OCI-LY1 (cell line): Measurements from ENCODE around the gene MYO1D.

ENCODE experiments used
- CTCF ChIP-seq: fragments of 200-600 bp; sonication (generic), shearing (Covaris generic); IDR thresholded peaks from 2 replicates; pipeline ENCODE4 v1.5.1; 2017; ENCODE audit warnings: mild to moderate bottlenecking, antibody characterized with exemption, low read length, moderate library complexity, mixed read lengths
- EZH2 ChIP-seq: fragments of 200-600 bp; sonication (generic), shearing (Covaris generic); IDR thresholded peaks from 2 replicates; pipeline ENCODE4 v1.8.0; 2017; ENCODE audit warnings: borderline replicate concordance, mixed run types, mild to moderate bottlenecking, antibody characterized with exemption, low read length, moderate library complexity, mixed read lengths

DNA sequence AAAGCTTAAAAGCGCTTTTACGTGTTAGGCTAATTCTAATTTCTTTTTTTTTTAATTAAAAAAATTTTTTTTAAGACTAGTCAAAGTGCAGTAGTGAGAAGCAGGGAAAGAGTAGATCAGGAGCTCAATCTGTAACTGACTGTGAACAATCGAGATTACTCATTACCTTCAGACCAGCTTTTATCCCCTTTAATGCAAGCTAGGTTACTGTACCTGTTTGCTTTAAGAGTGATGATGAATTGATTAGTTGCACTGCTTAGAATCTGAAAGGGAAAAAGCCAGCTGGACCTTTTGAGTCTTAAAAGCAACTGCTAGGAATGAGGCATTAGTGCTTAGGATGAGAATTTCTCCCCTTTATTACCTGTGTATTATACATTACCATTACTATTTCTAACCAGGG is 413.6 kb downstream of the MYO1D start:
- TF ChIP-seq CTCF: no peak
- no peak for TF ChIP-seq EZH2
